GM21619 (cell line): ENCODE measurements around the gene HHIPL2.

Experiments
- ATAC-seq: cut with Tn5 transposase; IDR thresholded peaks from one replicate; pipeline ENCODE4 v1.9.1; 2021; ENCODE audit not compliant: unreplicated experiment

The HHIPL2 gene

GRCh38 chr1:222547944-222548671 is at the start of gene HHIPL2:
Gene HHIPL2, minus strand, starts transcription at chr1:222548104. Its CDS starts 60 bp downstream, at chr1:222548044.
- no peak for ATAC-seq

DNA sequence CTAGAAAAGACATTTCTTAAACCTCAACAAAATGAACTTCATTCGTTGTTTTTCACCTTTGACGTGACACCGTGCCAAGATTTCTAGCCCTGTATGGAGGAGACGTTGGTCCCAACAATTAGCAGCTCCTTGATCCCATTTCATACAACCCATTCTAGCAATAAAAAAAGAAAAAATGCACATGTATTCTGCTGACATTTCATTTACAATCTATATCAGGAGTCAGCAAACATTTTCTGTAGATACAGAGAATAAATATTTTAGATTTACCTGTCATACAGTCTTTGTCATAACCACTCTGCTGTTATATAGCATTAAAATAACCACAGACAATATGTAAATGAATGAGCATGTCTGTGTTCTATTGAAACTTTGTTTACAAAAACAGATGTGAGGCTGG is 48.8 kb upstream of the HHIPL2 start:
- ATAC-seq = no peak

GRCh38 chr1:222594789-222595188 is 46.9 kb upstream of the HHIPL2 start:
- no peak for ATAC-seq

DNA sequence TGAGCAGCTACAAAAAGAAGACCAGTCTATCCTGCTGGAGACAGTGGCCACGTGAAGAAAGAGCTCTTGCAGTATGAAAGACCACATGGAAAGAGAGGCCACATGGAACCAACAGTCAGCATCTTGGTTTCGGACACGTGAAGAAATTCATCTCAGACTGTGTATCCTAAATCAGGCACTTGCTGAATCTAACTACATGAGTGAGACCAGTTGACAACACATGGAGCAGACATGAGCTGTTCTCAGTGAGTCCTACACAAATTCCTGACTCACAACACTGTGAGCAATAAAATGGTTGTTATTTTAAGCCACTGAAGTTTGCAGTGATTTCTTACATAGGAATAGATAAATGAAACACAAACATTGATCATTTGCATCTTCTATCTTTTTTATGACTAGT is 44.3 kb upstream of the HHIPL2 start:
- ATAC-seq = no peak

DNA sequence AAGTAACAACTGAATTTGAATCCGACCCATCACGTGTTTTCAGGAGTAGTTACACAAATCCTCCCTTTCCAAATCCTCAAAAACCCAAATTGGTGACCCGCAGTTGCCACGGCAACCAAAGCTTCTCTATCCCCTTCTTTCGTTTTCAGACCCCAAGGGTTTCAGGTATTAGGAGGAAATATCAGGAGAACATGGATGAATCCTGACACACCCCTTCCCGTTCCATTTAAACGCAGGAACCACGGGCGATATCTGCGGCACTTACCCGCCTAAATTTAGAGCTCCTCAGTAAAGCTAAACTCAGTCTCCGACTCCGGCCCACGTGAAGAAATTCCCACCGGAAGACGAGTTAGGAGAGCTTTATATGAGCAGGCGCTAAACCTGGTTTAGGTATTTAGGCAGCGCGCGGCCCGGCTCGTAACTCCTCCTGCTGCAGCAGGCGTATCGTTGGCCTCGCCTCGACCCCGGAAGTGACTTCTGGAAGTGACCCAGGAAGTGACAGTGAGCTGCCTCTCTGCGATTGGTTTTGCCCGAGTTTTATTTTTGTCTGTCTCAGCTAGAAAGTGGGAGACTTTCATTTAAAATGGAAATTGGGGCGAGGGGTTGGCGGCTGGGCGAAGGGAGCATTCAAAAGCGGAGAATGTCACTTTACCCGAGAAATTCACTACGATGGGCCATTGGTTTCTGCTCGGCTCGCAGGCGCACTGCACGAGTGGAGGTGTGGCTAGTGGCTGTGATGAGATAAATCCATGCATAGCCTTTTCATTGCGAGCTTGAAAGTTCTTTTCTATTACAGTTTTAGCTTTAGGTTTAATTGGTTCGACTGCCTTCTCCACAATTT is 41.8 kb upstream of the HHIPL2 start, which contains the start of gene TAF1A:
TSS of gene TAF1A (minus strand) at position 472 of the 841 bp plus-strand sequence.
- peak; percentile 100 for ATAC-seq

GRCh38 chr1:222588135-222588534 is 40.2 kb upstream of the HHIPL2 start:
- no peak for ATAC-seq

GRCh38 chr1:222586842-222587241 is 38.9 kb upstream of the HHIPL2 start:
- ATAC-seq = no peak

- ATAC-seq = peak; percentile 87
These were observed 35.2 kb upstream of the HHIPL2 start for GRCh38 chr1:222583079-222583478.

- ATAC-seq = peak; percentile 60
These were observed 34.3 kb upstream of the HHIPL2 start for GRCh38 chr1:222582099-222582774.

DNA sequence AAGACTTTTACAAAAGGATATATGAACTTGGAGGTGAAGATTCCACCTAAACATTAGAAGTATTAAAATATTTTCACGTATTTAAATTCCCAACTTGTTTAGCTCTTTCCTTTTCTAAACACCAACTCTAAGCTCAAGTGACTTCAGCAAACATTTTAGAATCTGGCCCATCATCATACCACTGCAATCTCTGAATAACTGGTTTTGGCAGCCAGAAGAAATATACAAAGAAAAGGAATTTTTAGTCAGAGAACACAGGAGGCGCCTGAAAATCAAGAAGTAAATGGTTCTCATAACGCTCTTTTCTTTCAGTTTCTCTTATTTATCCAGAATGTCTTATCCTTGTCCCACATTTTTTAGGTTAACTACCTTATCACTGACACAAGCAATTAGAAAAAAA is 31.4 kb upstream of the HHIPL2 start:
- ATAC-seq = no peak

GRCh38 chr1:222570837-222571236 is 22.9 kb upstream of the HHIPL2 start:
- no peak for ATAC-seq

GRCh38 chr1:222561656-222562055 is 13.8 kb upstream of the HHIPL2 start:
- no peak for ATAC-seq

DNA sequence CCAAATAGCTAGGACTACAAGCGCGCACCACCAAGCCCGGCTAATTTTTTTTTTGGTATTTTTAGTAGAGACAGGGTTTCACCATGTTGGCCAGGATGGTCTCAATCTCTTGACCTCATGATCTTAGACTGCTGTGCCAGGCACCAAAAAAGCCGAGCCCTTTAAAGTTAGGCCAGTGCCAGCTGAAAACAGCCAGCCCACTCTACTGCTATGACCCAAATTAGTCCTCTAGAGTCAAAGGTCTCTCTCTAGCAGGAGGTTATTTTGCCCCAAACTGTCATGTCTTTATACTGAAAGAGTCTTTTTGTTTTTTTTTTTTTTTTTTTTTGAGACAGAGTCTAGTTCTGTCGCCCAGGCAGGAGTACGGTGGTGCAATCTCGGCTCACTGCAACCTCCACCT is 9.7 kb upstream of the HHIPL2 start:
- ATAC-seq = no peak

- no peak for ATAC-seq
These were observed 9.2 kb upstream of the HHIPL2 start for GRCh38 chr1:222557148-222557547.

DNA sequence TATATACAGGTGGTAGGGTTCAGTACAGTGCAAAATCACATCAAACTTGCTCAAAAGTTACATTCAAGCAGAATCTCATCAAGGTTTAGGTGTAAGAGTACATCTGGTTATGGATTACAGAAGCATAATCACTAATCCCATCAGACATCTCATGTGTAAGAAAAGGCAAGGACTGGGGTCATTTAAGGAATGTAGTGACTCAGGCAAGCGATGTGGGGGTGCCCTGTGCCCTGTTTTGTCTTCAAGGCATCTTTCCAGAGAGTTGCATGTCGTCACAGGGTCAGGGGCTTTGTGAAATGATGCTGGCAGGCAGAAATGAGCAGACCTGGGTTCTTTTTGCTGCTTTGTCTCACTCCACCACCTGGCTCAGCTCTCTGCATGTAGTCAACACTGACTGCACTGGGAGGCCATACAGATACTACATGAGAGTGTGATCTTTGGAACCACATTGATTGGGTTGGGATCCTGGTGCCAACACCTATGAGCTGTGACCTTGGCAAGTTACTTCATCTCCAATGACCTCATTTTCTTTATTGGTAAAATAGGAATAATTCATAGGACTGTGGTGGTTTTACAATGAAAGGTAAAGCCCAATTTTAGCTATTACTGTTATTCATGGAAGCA is 8.2 kb upstream of the HHIPL2 start:
- no peak for ATAC-seq

DNA sequence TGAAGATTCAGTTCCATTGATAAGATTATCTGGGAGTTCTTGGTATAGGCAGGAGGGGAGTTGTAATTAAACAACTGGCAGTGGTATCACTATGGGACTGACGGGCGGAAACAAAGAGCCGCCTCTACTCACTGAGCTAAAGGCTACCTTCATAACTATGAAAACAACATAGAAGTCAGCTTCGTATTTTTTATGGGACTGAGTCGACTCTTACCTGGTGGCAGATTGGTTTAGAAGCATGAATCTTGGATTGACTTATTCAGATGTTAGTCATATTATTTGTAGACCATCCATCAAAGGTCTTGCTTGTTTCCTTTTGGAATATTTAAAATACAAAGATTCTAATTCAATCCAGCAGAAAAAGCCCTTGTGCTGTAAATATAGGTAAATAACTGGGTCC is 6.3 kb upstream of the HHIPL2 start:
- no peak for ATAC-seq

DNA sequence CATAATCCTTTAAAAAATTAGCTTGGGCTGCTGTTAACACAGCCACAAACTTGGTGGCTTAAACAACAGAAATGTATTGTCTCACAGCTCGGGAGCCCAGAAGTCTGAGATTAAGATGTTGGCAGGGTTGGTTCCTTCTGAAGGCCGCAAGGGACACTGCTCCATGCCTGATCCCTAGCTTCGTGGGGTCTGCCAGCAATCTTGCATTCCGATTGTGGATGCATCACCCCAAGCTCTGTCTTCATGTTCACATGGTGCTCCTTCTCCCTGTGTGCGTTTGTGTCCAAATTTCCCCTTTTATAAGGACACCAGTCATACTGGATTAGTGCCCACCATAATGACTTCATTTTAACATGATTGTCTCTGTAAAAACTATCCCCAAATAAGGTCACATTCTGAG is 5.0 kb upstream of the HHIPL2 start:
- no peak for ATAC-seq

- ATAC-seq = no peak
These were observed 667 bp downstream of the HHIPL2 start for GRCh38 chr1:222547260-222547614.

DNA sequence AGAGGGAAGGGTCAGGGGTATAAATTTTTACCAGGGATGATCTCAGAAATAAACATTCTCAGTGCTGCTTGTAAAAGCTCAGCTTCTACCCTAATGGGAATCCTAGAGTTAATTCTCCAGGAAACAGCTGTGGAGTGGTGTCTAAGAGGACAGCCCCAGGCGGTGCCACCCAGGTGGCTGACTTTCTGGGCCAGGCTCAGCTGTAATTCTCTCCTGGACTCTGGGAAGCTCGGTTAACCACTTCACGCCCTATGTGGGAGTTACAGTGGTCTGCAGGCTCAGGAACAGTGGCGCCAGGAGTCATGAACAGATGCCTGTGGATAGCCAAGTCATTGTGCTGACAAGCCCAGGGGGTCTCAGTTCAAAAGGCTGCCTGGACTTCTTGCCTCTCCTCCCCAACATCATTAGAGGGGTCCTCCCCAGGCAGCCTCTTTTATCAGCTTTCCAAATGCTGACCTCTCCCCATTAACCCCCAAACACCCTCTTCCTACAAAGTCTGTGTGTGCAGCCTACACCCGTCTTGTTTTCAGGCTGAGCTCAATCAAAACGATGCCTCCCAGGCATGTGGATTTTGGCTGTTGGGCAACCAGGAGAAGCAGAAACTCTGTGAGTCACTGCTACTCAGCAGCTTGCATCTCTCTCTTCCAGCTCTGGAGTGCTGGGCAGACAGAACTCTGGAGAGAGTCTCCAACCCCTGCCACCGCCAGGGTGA is 1.2 kb downstream of the HHIPL2 start:
- ATAC-seq = no peak

- no peak for ATAC-seq
These were observed 1.8 kb downstream of the HHIPL2 start for GRCh38 chr1:222546091-222546490.

GRCh38 chr1:222543817-222544216 is 4.1 kb downstream of the HHIPL2 start:
- no peak for ATAC-seq
